Stimulated activated CD8-positive, alpha-beta memory T cell treated with anti-CD3 and anti-CD28 coated beads, Interleukin-4, amount 100 ng/mL, for 48 hours (primary cell): Measurements from ENCODE around the gene BCAR3.

Experiments used
- DNase-seq: peaks from one replicate; pipeline ENCODE4 v3.0.0-alpha.2; 2020

The BCAR3 gene

DNA sequence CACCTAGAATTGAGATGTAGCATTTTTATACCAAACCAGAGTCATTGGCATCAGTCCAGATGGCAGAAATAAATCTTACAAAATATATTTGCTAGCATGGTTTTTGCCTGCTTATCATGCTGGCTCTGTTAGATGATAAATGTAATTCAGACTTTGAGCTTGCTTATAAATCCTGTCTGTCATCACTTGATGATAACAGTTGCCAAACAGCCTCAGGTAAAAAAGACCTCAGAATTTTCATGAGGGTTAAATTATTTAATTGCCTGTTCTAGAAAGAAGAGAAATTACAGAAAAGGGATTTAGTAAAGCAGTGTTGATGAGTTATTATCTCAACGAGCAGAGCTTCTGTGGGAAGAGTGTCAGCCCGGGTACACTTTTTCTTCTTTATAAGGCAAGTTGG is 150.4 kb downstream of the BCAR3 start:
- no peak for DNase-seq

DNA sequence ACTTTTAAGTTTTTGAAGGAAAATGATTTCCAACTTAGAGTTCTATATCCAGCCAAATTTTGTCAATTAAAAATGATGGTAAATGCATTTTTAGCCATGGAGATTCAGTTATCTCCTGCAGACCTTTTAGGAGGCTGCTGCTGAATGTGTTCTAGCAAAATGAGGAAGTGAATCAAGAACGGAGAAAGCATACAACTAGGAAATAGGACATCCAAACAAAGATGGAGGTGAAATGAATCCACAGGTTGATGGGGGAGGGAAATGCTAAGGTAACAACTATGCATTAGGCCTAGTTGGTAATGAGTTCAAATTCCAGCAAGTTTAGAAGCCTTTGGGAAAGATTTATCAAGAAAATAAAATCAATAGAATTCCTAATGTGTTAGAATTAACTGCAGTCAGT is 153.2 kb downstream of the BCAR3 start:
- DNase-seq, result no peak

DNA sequence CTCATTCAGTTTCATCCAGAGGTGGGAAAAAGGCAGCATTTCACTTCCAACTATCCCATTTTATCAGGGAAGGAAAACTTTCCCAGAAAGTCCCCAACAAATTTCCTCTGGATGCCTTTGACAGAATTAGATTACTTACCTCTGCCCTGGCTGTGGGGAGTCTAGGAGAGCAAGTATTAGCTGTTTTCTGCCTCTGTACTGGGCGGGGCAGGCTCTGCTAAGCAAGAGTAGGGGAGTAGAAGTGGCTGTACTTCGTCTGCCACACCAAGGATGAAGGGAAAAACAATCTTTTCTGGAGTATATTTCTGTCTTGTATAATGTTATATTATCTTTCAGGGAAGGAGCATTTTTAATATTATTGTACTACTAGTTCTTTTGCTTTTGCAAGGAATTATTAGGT is 155.2 kb downstream of the BCAR3 start:
- DNase-seq, result no peak

DNA sequence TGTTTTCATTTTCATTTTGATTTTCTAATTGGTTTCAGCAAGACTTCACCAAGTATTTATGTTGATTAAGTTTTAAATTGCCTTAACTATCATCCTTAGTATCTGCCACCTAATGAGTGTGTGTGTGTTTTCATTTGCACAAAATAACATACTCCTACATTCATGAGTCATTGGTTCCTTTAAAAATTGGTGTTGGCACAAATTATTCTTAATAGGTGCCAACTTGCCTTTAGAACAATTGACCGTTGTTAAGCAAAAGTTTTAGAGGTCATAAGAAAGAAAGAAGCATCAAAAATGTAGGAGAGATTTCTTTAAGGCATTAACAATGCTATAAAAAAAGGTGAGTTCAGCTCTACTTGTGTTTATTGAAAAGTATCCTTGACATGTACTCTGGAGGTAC is 156.2 kb downstream of the BCAR3 start:
- DNase-seq, result no peak

DNA sequence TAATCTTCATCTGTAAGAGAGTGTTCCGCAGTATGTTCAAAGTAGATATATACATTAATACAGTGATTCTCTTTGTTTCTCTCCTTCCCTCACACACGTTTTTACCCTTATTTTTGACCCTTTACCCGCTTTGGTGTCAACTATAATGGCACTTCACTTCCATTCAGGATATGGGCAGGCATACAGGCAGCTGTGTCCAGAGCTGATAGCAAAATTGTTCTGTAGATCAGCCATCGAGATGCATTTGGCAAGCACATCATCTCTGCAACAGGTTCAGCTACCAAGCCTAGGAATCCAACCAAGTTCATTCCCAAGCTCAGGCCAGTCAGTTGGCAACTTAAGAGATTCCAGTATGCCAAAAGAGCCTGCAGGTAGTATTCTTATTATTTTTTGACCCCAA is 158.9 kb downstream of the BCAR3 start:
- no peak for DNase-seq

DNA sequence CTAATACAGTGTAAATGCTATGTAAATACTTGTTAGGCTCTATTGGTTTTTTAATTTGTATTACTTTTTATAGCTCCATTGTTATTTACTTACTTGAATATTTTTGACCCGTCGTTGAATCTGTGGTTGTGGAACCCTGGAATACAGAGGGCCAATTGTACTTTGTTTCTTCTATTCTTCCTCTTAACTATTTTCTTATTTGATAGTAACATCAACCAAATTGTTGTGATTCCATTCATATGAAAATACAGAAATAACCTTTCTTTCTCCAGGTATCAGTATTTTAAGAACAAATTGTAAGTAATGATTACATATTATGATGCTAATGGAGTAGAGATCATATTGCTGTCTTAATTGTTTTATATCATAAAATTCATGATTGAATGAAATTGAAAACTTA is 160.0 kb downstream of the BCAR3 start:
- no peak for DNase-seq

DNA sequence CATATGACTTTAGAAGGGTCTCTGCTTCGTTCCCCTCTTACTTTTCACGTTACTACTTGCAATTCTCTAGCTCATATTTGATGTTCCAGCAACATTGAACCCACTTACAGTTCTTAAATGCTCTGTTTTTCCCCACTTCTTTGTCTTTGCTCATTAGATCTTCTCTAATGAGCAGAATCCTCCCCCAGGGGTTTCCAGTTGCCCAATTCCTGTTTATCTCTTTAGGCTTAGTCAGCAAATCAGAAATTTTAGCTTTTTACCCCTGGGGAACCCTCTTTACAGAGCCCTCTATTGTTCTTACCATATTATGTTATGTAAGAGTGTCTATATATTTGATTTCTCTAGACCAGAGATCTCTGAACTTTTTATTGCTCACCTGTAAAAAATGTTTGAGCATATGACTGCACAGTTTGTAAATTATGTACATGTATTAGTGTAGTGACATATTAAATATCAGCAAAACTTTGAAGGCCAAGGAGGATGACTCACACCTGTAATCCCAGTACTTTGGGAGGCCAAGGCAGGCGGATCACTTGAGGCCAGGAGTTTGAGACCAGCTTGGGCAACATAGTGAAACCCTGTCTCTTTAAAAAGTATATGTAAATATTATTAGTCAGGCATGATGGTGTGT is 162.3 kb downstream of the BCAR3 start:
- DNase-seq, result no peak

DNA sequence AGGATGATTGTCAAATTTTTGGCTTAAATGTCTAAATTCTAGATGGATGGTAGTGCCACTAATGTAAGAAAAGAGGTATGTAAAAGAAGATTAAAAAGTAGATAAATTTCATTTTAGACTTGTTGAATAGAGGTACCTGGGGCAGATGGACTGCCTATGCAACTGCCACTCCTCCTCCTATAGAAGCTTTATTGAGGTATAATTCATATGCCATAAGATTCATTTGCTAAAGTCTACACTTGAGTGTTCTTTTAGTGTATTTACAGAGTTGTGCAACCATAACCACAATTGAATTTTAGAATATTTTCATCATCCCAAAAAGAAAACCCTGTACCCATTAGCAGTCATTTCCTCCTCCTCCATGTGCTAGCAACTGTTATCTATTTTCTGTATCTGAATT is 163.1 kb downstream of the BCAR3 start:
- DNase-seq, result no peak

DNA sequence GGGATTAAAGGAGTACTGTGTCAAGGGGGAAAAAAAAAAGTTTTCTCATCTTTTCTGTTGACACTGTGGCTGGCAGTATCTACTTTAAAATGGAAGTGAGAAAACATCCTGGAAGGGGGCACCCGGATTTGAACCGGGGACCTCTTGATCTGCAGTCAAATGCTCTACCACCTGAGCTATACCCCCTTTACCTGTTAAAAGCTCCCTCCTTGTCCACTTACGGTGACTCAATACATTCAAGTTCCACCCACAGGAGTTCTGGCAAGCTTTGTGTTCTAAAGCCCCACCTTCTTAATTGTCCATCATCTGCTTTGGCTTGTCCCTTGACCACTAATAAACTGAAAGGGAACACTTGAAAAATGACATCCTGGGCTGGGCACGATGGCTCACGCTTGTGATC is 165.5 kb downstream of the BCAR3 start:
- DNase-seq, result peak; percentile 29
